ENCODE measurements around the gene MRPL2.

MRPL2 gene

DNA sequence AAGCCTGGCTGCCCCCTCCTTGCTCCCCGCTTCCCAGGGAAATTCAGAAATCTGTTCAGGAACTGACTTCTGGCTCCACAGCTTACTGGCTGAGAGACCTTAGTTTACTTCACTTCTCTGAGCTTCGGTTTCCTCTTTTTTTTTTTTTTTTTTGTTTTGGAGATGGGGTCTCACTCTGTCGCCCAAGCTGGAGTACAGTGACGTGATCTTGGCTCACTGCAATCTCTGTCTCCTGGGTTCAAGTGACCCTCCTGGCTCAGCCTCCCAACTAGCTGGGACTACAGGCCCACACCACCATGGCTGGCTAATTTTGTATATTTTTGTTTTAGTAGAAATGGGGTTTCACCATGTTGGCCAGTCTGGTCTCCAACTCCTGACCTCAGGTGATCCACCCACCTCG, 31.8 kb upstream of the MRPL2 start:
- DNase-seq (ENCODE audit: low read depth in 2 of 2): no peak
- TF ChIP-seq, protein P1, sequence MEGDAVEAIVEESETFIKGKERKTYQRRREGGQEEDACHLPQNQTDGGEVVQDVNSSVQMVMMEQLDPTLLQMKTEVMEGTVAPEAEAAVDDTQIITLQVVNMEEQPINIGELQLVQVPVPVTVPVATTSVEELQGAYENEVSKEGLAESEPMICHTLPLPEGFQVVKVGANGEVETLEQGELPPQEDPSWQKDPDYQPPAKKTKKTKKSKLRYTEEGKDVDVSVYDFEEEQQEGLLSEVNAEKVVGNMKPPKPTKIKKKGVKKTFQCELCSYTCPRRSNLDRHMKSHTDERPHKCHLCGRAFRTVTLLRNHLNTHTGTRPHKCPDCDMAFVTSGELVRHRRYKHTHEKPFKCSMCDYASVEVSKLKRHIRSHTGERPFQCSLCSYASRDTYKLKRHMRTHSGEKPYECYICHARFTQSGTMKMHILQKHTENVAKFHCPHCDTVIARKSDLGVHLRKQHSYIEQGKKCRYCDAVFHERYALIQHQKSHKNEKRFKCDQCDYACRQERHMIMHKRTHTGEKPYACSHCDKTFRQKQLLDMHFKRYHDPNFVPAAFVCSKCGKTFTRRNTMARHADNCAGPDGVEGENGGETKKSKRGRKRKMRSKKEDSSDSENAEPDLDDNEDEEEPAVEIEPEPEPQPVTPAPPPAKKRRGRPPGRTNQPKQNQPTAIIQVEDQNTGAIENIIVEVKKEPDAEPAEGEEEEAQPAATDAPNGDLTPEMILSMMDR (IDR thresholded peaks at IDR 0.05; ENCODE audit: low read depth, low read length): no peak
- H3K4me3 ChIP-seq (replicated peaks in 1 of 2; ENCODE audit: low read depth in 2 of 2, low read length in 2 of 2): no peak overlapping the region

DNA sequence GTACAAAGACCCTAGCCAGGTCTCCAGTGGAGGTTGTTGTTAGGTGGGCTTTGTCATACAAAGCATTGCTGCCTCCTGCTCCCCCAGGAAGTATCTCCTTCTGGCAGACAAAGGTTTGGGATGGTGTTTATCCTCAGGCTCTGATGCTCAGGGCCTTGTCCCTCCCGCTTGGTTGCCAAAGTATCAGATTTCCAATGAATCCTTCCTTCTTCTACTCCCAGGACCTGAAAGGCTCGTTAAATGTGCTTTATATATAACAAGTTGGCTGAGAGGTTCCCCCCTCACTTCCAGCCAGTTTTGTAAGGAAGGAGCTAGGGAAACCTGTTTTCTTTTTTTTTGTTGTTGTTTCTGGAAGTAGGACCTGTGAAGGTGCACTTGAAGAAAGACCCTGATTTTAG, 31.3 kb upstream of the MRPL2 start:
- no peak for DNase-seq (ENCODE audit: low read depth in 2 of 2)
- TF ChIP-seq, protein P1 (IDR thresholded peaks at IDR 0.05; ENCODE audit: low read depth, low read length): no peak
- H3K4me3 ChIP-seq (replicated peaks in 1 of 2; ENCODE audit: low read depth in 2 of 2, low read length in 2 of 2): no peak overlapping the region

DNA sequence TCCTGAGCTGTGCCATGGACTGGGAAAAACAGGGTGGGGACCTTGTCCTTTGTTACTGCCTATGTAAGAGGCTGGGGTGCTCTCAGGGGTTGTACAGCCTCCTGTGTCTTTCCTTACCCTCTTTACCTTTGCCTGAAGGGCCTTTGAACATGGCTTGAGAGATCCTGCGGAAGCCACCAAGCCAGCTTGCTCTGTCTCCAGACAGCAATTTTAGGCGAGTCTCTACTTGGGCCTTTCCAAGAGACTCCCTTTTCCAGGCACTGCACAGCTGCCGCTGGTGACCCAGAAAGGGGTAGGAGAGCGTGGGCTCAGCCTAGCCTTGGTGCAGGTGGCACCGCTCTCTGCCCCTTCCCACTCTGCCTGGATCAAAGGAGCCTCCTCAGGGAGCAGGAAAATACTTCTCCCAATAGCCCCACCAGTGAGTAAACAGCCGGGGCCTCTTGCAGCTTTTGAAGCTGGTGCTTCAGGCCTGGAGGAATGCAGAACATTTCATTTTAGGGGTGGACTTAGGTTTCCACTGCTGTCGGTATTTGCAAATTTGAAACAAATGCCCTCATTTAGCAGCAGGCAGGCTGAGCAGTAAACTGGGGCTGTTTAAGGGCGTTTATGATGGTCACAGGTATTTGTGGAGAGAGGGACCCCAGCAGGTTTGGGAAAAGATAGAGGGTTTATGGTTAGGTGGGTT, 30.8 kb upstream of the MRPL2 start:
- TF ChIP-seq, protein P1 (IDR thresholded peaks at IDR 0.05; ENCODE audit: low read depth, low read length): no peak
- H3K4me3 ChIP-seq (replicated peaks in 1 of 2; ENCODE audit: low read depth in 2 of 2, low read length in 2 of 2): no peak overlapping the region
- DNase-seq (ENCODE audit: low read depth in 2 of 2): no peak

DNA sequence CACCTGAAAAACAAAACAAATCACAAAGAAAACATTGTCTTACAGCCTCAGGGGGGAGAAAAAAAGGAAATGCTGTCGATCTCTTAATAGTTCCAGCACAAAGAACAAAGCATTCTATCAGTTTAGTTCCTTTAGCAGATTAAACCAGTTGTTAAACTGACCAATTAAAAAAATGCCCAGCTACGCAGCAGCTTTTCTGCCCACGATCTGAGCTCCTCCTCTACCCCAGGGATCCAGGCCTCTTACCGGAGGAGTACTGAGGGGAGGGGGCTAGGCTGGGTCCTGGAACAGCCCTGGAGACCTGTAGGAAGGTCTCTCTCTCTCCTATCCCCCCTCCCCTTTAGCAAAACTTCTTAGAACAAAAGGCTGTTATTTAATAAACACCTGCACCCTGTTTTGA, 30.2 kb upstream of the MRPL2 start:
- DNase-seq (ENCODE audit: low read depth in 2 of 2): no peak
- no peak overlapping the region for H3K4me3 ChIP-seq (replicated peaks in 1 of 2; ENCODE audit: low read depth in 2 of 2, low read length in 2 of 2)
- TF ChIP-seq, protein P1 (IDR thresholded peaks at IDR 0.05; ENCODE audit: low read depth, low read length): no peak

DNA sequence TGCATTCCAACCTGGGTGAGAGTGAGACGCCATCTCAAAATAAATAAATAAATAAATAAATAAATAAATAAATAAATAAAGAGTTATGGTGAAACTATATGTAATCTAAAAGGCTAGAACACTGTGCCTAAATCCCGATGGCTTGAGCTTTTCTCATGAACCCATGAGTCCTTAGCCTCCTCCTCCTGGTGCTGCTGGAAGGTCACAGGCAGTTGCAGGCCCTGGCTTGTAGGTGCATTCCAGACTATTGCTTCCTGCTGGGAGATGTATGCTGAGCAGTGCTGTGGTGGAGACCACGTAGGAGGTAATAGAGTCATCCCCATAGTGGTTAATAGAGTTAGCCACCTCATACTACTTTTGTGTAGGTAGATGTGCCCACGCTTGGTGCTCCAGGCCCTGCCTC, 29.4 kb upstream of the MRPL2 start:
- no peak overlapping the region for H3K4me3 ChIP-seq (replicated peaks in 1 of 2; ENCODE audit: low read depth in 2 of 2, low read length in 2 of 2)
- TF ChIP-seq, protein P1 (IDR thresholded peaks at IDR 0.05; ENCODE audit: low read depth, low read length): no peak
- no peak for DNase-seq (ENCODE audit: low read depth in 2 of 2)

DNA sequence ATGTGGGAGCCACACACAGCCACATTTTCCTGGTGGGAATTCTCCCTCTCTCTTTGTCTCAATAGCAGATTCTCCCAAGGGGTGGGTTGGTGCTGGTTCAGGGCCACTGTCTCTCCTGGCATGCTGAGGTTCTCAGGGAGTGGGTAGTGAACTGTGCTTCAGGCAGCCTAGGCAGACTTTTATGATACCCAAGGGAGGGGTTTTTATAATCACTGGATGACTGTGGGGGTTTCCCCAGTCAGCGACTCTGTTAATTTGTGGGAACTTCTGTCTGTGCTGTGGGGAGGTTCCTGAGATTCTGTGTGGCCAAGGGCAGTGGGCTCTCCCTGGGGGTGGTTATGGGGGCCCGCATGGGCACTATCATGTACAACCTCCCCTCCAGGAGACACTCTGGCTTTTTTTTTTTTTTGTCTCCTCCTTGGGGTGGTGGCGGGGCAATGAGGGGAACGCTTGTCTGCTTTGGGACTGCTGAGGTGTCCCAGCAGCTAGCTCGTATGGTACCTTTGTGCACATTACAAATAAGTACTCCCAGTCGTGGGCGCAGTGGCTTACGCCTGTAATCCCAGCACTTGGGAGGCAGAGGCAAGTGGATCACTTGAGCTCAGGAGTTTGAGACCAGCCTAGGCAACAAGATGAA, 26.9 kb upstream of the MRPL2 start:
- TF ChIP-seq, protein P1 (IDR thresholded peaks at IDR 0.05; ENCODE audit: low read depth, low read length): no peak
- H3K4me3 ChIP-seq (replicated peaks in 1 of 2; ENCODE audit: low read depth in 2 of 2, low read length in 2 of 2): no peak overlapping the region
- DNase-seq (ENCODE audit: low read depth in 2 of 2): no peak
